Activated naive CD4-positive, alpha-beta T cell treated with anti-CD3 and anti-CD28 coated beads for 36 hours (primary cell): ENCODE measurements around the gene POLR2A. TPM values are rescaled to one million over a fixed set of nuclear protein-coding genes. Genes with fewer than 3 reads are reported as not detected.

ENCODE experiments used
- CTCF ChIA-PET: fragments of 350-600 bp; sonication (Branson Sonifier 250); formaldehyde crosslinking; loops from one replicate; lab custom pipeline; 2021; ENCODE audit warnings: antibody characterized with exemption; lab: Charles Lee
- DNase-seq: peaks from one replicate; pipeline ENCODE4 v3.0.0-alpha.2; 2020
- H3K27ac Mint-ChIP-seq: one replicate; pipeline ENCODE4 v1.8.0; 2021; ENCODE audit warnings: mild to moderate bottlenecking, mixed read lengths
- H3K27me3 Mint-ChIP-seq: one replicate; pipeline ENCODE4 v1.8.0; 2021; ENCODE audit warnings: low read depth, mixed read lengths
- H3K36me3 Mint-ChIP-seq: one replicate; pipeline ENCODE4 v1.8.0; 2021; ENCODE audit warnings: low read depth, mixed read lengths
- H3K4me1 Mint-ChIP-seq: one replicate; pipeline ENCODE4 v1.8.0; 2021; ENCODE audit warnings: low read depth, mixed read lengths
- H3K4me3 Mint-ChIP-seq: one replicate; pipeline ENCODE4 v1.8.0; 2021; ENCODE audit warnings: mild to moderate bottlenecking, moderate library complexity, mixed read lengths
- H3K9me3 Mint-ChIP-seq: one replicate; pipeline ENCODE4 v1.8.0; 2021; ENCODE audit warnings: mixed read lengths
- intact Hi-C: fragments of 100-400 bp; cut with micrococcal nuclease; formaldehyde crosslinking; loops from one replicate; pipeline ENCODE4 v1.15.1; 2023
- total RNA-seq, 2 experiments: library from RNA; stranded (reverse); gene quantifications; one replicate each; pipeline ENCODE4 v1.2.3, GENCODE V29; 2021

Gene POLR2A
- total RNA-seq, 2 experiments from 2014 or later, result 204 to 205 TPM

GRCh38 chr17:7501729-7502128, 17.6 kb downstream of the POLR2A start:
- no peaks in the 10 kb centered on the region for H3K9me3 Mint-ChIP-seq
- H3K27me3 Mint-ChIP-seq, result no peaks in the 10 kb centered on the region
- peaks cover 64% of the 10 kb centered on the region for H3K36me3 Mint-ChIP-seq
- intact Hi-C loops, result no loop called here
- H3K4me1 Mint-ChIP-seq, result no peaks in the 10 kb centered on the region
- CTCF ChIA-PET, result interaction anchor here (1.1 to 1.3 kb wide), 2 partner anchors 13 to 65 kb away, joined by 5 to 8 read pairs; no protein-coding TSS in a partner anchor
- DNase-seq, result no peak
- no peak overlapping the region for H3K4me3 Mint-ChIP-seq
- H3K27ac Mint-ChIP-seq, result no peak overlapping the region

- CTCF ChIA-PET, result interaction anchor here (0.6 to 1.3 kb wide), 4 partner anchors 12 to 66 kb away, joined by 3 to 8 read pairs (median 4); no protein-coding TSS in a partner anchor
- Mint-ChIP-seq H3K27me3 (no peaks in the 10 kb centered on the region), H3K4me1 (no peaks in the 10 kb centered on the region), H3K36me3 (peaks cover 61% of the 10 kb centered on the region), H3K4me3 (no peak overlapping the region), H3K9me3 (no peaks in the 10 kb centered on the region), H3K27ac (no peak overlapping the region)
- no peak for DNase-seq
- intact Hi-C loops, result no loop called here
These were observed 18.1 kb downstream of the POLR2A start for GRCh38 chr17:7502171-7502847.

- Mint-ChIP-seq H3K9me3 (no peaks in the 10 kb centered on the region), H3K4me3 (no peak overlapping the region), H3K27me3 (no peaks in the 10 kb centered on the region), H3K36me3 (peaks cover 59% of the 10 kb centered on the region), H3K27ac (no peak overlapping the region), H3K4me1 (no peaks in the 10 kb centered on the region)
- CTCF ChIA-PET, result interaction anchor here (0.6 to 1.3 kb wide), 3 partner anchors 11 to 66 kb away, joined by 3 to 8 read pairs (median 5); no protein-coding TSS in a partner anchor
- peak; percentile 19 for DNase-seq
- intact Hi-C loops, result no loop called here
These were observed 18.8 kb downstream of the POLR2A start for GRCh38 chr17:7502987-7503386.

GRCh38 chr17:7503521-7503920, 19.4 kb downstream of the POLR2A start:
- H3K27ac Mint-ChIP-seq, result no peak overlapping the region
- CTCF ChIA-PET, result no interaction called here
- DNase-seq, result no peak
- no peaks in the 10 kb centered on the region for H3K9me3 Mint-ChIP-seq
- H3K36me3 Mint-ChIP-seq, result peaks cover 63% of the 10 kb centered on the region
- no peaks in the 10 kb centered on the region for H3K27me3 Mint-ChIP-seq
- no peak overlapping the region for H3K4me3 Mint-ChIP-seq
- intact Hi-C loops, result no loop called here
- H3K4me1 Mint-ChIP-seq, result no peaks in the 10 kb centered on the region

- no peak for DNase-seq
- intact Hi-C loops, result no loop called here
These were observed 24.0 kb downstream of the POLR2A start for GRCh38 chr17:7508145-7508544.

GRCh38 chr17:7508846-7509245, 24.7 kb downstream of the POLR2A start:
- intact Hi-C loops, result no loop called here
- no peak overlapping the region for H3K27ac Mint-ChIP-seq

More at GRCh38 chr17:7508145-7508544, 24.0 kb downstream of the POLR2A start:
- no peak overlapping the region for H3K27ac Mint-ChIP-seq
- H3K4me3 Mint-ChIP-seq, result no peak overlapping the region
- H3K36me3 Mint-ChIP-seq, result peaks cover 67% of the 10 kb centered on the region
- CTCF ChIA-PET, result interaction anchor here (1.2 to 1.6 kb wide), 2 partner anchors 8 to 152 kb away, joined by 3 to 5 read pairs; no protein-coding TSS in a partner anchor
- H3K27me3 Mint-ChIP-seq, result no peaks in the 10 kb centered on the region
- H3K9me3 Mint-ChIP-seq, result no peaks in the 10 kb centered on the region
- no peaks in the 10 kb centered on the region for H3K4me1 Mint-ChIP-seq

GRCh38 chr17:7509937-7510336, 25.8 kb downstream of the POLR2A start:
- no peaks in the 10 kb centered on the region for H3K27me3 Mint-ChIP-seq
- DNase-seq, result no peak
- peaks cover 2% of the 10 kb centered on the region for H3K4me1 Mint-ChIP-seq
- intact Hi-C loops, result loop anchor here (10.0 kb wide), 1 partner anchor 175 kb away; the partner anchor contains the start of genes TP53 and WRAP53
- no peak overlapping the region for H3K27ac Mint-ChIP-seq
- H3K9me3 Mint-ChIP-seq, result no peaks in the 10 kb centered on the region
- no peak overlapping the region for H3K4me3 Mint-ChIP-seq
- peaks cover 59% of the 10 kb centered on the region for H3K36me3 Mint-ChIP-seq
- CTCF ChIA-PET, result interaction anchor here (0.6 to 1.8 kb wide), 2 partner anchors 9 to 11 kb away, joined by 3 to 5 read pairs; no protein-coding TSS in a partner anchor

More at GRCh38 chr17:7508846-7509245, 24.7 kb downstream of the POLR2A start:
- CTCF ChIA-PET, result interaction anchor here (1.6 to 1.8 kb wide), 2 partner anchors 10 to 153 kb away, joined by 5 read pairs; no protein-coding TSS in a partner anchor
- Mint-ChIP-seq H3K27me3 (no peaks in the 10 kb centered on the region), H3K9me3 (no peaks in the 10 kb centered on the region), H3K36me3 (peaks cover 62% of the 10 kb centered on the region), H3K4me1 (no peaks in the 10 kb centered on the region), H3K4me3 (no peak overlapping the region)
- DNase-seq, result no peak

GRCh38 chr17:7511108-7511507, 26.9 kb downstream of the POLR2A start:
- Mint-ChIP-seq H3K36me3 (peaks cover 55% of the 10 kb centered on the region), H3K9me3 (no peaks in the 10 kb centered on the region), H3K4me1 (peaks cover 2% of the 10 kb centered on the region), H3K27ac (no peak overlapping the region), H3K27me3 (no peaks in the 10 kb centered on the region), H3K4me3 (no peak overlapping the region)
- intact Hi-C loops, result loop anchor here (10.0 kb wide), 1 partner anchor 174 kb away; the partner anchor contains the start of genes TP53 and WRAP53
- no peak for DNase-seq
- CTCF ChIA-PET, result no interaction called here

- Mint-ChIP-seq H3K36me3 (peaks cover 47% of the 10 kb centered on the region), H3K4me3 (no peak overlapping the region), H3K9me3 (no peaks in the 10 kb centered on the region), H3K4me1 (peaks cover 2% of the 10 kb centered on the region), H3K27me3 (no peaks in the 10 kb centered on the region), H3K27ac (no peak overlapping the region)
- no peak for DNase-seq
- intact Hi-C loops, result loop anchor here (10.0 kb wide), 1 partner anchor 173 kb away; the partner anchor contains the start of genes TP53 and WRAP53
- CTCF ChIA-PET, result interaction anchor here (0.6 to 4.8 kb wide), 2 partner anchors 47 to 90 kb away, joined by 4 to 96 read pairs; partner anchors contain the start of genes SENP3 and TNFSF13
These were observed 27.9 kb downstream of the POLR2A start for GRCh38 chr17:7512105-7512504.

GRCh38 chr17:7512824-7513540, 28.8 kb downstream of the POLR2A start:
- Mint-ChIP-seq H3K4me1 (peaks cover 2% of the 10 kb centered on the region), H3K4me3 (no peak overlapping the region), H3K36me3 (peaks cover 44% of the 10 kb centered on the region), H3K27me3 (no peaks in the 10 kb centered on the region), H3K27ac (no peak overlapping the region), H3K9me3 (no peaks in the 10 kb centered on the region)
- CTCF ChIA-PET, result interaction anchor here (0.7 to 4.8 kb wide), 14 partner anchors 9 to 157 kb away, joined by 3 to 96 read pairs (median 5); partner anchors contain the start of genes SENP3, TNFSF12 and TNFSF13
- DNase-seq, result no peak
- intact Hi-C loops, result loop anchor here (10.0 kb wide), 1 partner anchor 172 kb away; the partner anchor contains the start of genes TP53 and WRAP53

GRCh38 chr17:7513850-7514419, 29.8 kb downstream of the POLR2A start:
- no peaks in the 10 kb centered on the region for H3K27me3 Mint-ChIP-seq
- peaks cover 2% of the 10 kb centered on the region for H3K4me1 Mint-ChIP-seq
- intact Hi-C loops, result loop anchor here (1.0 to 10.0 kb wide), 3 partner anchors 47 to 171 kb away; partner anchors contain the start of genes SENP3, TP53 and WRAP53
- peaks cover 38% of the 10 kb centered on the region for H3K36me3 Mint-ChIP-seq
- no peak overlapping the region for H3K4me3 Mint-ChIP-seq
- CTCF ChIA-PET, result interaction anchor here (0.5 to 4.8 kb wide), 27 partner anchors 9 to 282 kb away, joined by 3 to 96 read pairs (median 4); partner anchors contain the start of genes FXR2, SENP3, TNFSF12 and TNFSF13
- DNase-seq, result no peak
- no peak overlapping the region for H3K27ac Mint-ChIP-seq
- no peaks in the 10 kb centered on the region for H3K9me3 Mint-ChIP-seq
